GM12878 (cell line): ENCODE measurements around the gene TCF7L1. TPM values are rescaled to one million over a fixed set of nuclear protein-coding genes. Genes with fewer than 3 reads are reported as not detected.

Experiments
- ATAC-seq: fragments of 200-7000 bp; cut with Tn5 transposase; 3 replicates; pipeline ENCODE4 v1.9.1; 2020; ENCODE audit warnings: mild to moderate bottlenecking, moderate library complexity
- BruUV-seq: library from RNA; stranded (reverse); fragments of 400-500 nt; replicated peaks from 2 replicates; lab custom pipeline; 2021; lab: Mats Ljungman, UMichigan
- CTCF ChIA-PET: fragments of 300-600 bp; sonication (Branson Sonifier 250); formaldehyde crosslinking; extraction: SDS; loops from one replicate; lab custom pipeline; 2021; ENCODE audit warnings: inconsistent platforms; lab: Yijun Ruan, JAX
- POLR2A ChIA-PET: fragments of 350-600 bp; formaldehyde crosslinking; extraction: SDS; loops from one replicate; lab custom pipeline; 2021; ENCODE audit warnings: inconsistent platforms; lab: Charles Lee
- RAD21 ChIA-PET: fragments of 300-600 bp; sonication (Branson Sonifier 250); formaldehyde crosslinking; loops from one replicate; lab custom pipeline; 2023; ENCODE audit warnings: antibody characterized with exemption; ENCODE audit not compliant: unreplicated experiment; lab: Charles Lee
- SMC1A ChIA-PET: fragments of 300-600 bp; sonication (Branson Sonifier 250); formaldehyde crosslinking; loops from one replicate; lab custom pipeline; 2023; ENCODE audit not compliant: unreplicated experiment, uncharacterized antibody; lab: Charles Lee
- DNase-seq: peaks from one replicate; pipeline ENCODE4 v3.0.0-alpha.2; 2011; ENCODE audit warnings: low read depth, low spot score
- FAIRE-seq: peaks from 3 replicates; lab custom pipeline; 2011; peaks lifted over from hg19 to GRCh38; lab: Jason Lieb, UNC
- H2AFZ ChIP-seq: 2 replicates; pipeline ENCODE4 v1.6.0; 2011; ENCODE audit warnings: low read depth, low read length, control low read depth; ENCODE audit not compliant: control insufficient read depth
- H3K27ac ChIP-seq: 2 replicates; pipeline ENCODE4 v1.5.1; 2011; ENCODE audit warnings: control low read depth; ENCODE audit not compliant: control insufficient read depth, insufficient read depth
- H3K27me3 ChIP-seq, 2 experiments: replicated peaks in 1 of 2; 2 replicates each; pipeline versions ENCODE4 v1.6.0 to v1.6.1; 2011; ENCODE audit warnings: low read length in 1 of 2; ENCODE audit not compliant: control insufficient read depth in 2 of 2, insufficient read depth in 2 of 2
- H3K36me3 ChIP-seq, 2 experiments: 2 replicates each; pipeline ENCODE4 v1.5.1; 2011; ENCODE audit warnings: low read length in 1 of 2; ENCODE audit not compliant: control insufficient read depth in 2 of 2, insufficient read depth in 2 of 2
- H3K4me1 ChIP-seq: 2 replicates; pipeline ENCODE4 v1.6.1; 2011; ENCODE audit warnings: mild to moderate bottlenecking, low read length, moderate library complexity, mixed read lengths; ENCODE audit not compliant: control insufficient read depth, insufficient read depth
- H3K4me2 ChIP-seq: 2 replicates; pipeline ENCODE4 v1.6.0; 2011; ENCODE audit warnings: control low read depth; ENCODE audit not compliant: control insufficient read depth, insufficient read depth
- H3K4me3 ChIP-seq: fragments of 200-600 bp; sonication (generic); 2 replicates; pipeline ENCODE4 v1.5.1; 2016
- H3K79me2 ChIP-seq: 2 replicates; pipeline ENCODE4 v1.6.0; 2011; ENCODE audit warnings: low read length; ENCODE audit not compliant: control insufficient read depth, insufficient read depth
- H3K9ac ChIP-seq: 2 replicates; pipeline ENCODE4 v1.8.0; 2011; ENCODE audit warnings: low read length, control low read depth, mixed read lengths; ENCODE audit not compliant: control insufficient read depth, insufficient read depth
- H3K9me3 ChIP-seq: replicated peaks from 3 replicates; pipeline ENCODE4 v1.5.1; 2011; ENCODE audit warnings: mild to moderate bottlenecking, low read length; ENCODE audit not compliant: control insufficient read depth, insufficient read depth
- H4K20me1 ChIP-seq: 2 replicates; pipeline ENCODE4 v1.6.0; 2011; ENCODE audit not compliant: control insufficient read depth, insufficient read depth
- CBX3 ChIP-seq: fragments of 200-600 bp; sonication (generic); IDR thresholded peaks from 2 replicates; pipeline ENCODE4 v1.6.1; 2016; ENCODE audit warnings: low read depth, borderline replicate concordance
- CHD1 ChIP-seq: IDR thresholded peaks from 2 replicates; pipeline ENCODE4 v1.6.1; 2012; ENCODE audit warnings: low read depth, low read length, improper control_type of control experiment
- CHD2 ChIP-seq: IDR thresholded peaks from 2 replicates; pipeline ENCODE4 v1.6.1; 2011; ENCODE audit warnings: low read depth, low read length, improper control_type of control experiment, borderline replicate concordance
- CREB1 ChIP-seq: IDR thresholded peaks from 2 replicates; pipeline ENCODE4 v1.6.1; 2012; ENCODE audit warnings: low read depth, mild to moderate bottlenecking, inconsistent platforms
- EGR1 ChIP-seq, 2 experiments: IDR thresholded peaks; 1 replicate in 1 of 2; 2 replicates in 1 of 2; pipeline ENCODE4 v1.6.1; 2011 to 2012; ENCODE audit warnings: low read depth in 2 of 2, low read length in 2 of 2, borderline replicate concordance in 1 of 2, mild to moderate bottlenecking in 1 of 2, moderate library complexity in 1 of 2
- MEF2B ChIP-seq: fragments of 450-650 bp; IDR thresholded peaks from 2 replicates; pipeline ENCODE4 v1.6.1; 2018; ENCODE audit warnings: mild to moderate bottlenecking, moderate library complexity; ENCODE audit not compliant: partially characterized antibody, poor library complexity, severe bottlenecking
- MXI1 ChIP-seq: fragments of 150-350 bp; IDR thresholded peaks from 2 replicates; pipeline ENCODE4 v1.6.1; 2011; ENCODE audit warnings: low read depth, mild to moderate bottlenecking, inconsistent platforms, low read length, improper control_type of control experiment
- MYC ChIP-seq: IDR thresholded peaks from 2 replicates; pipeline ENCODE4 v1.6.1; 2011; ENCODE audit warnings: mild to moderate bottlenecking, low read length, moderate library complexity, inconsistent platforms; ENCODE audit not compliant: insufficient read depth, insufficient replicate concordance, insufficient read length, severe bottlenecking
- NFYA ChIP-seq: IDR thresholded peaks from 2 replicates; pipeline ENCODE4 v1.6.1; 2011; ENCODE audit warnings: low read depth, mild to moderate bottlenecking, low read length, improper control_type of control experiment, borderline replicate concordance
- SRF ChIP-seq, 2 experiments: IDR thresholded peaks; 2 replicates each; pipeline ENCODE4 v1.6.1; 2011; ENCODE audit warnings: low read depth in 2 of 2, low read length in 2 of 2, mild to moderate bottlenecking in 1 of 2, moderate library complexity in 1 of 2
- STAT1 ChIP-seq: fragments of 450-650 bp; conservative IDR thresholded peaks from 2 replicates; pipeline ENCODE4 v1.6.1; 2014; ENCODE audit warnings: antibody characterized with exemption, mild to moderate bottlenecking
- TAF1 ChIP-seq: IDR thresholded peaks from 2 replicates; pipeline ENCODE4 v1.6.1; 2011; ENCODE audit warnings: mild to moderate bottlenecking, low read depth, low read length, borderline replicate concordance
- YBX1 ChIP-seq: fragments of 450-650 bp; IDR thresholded peaks from 2 replicates; pipeline ENCODE4 v1.6.1; 2016; ENCODE audit warnings: antibody characterized with exemption
- WGBS: methylation state at CpG from one replicate; pipeline ENCODE4 v1.1.6; 2016; ENCODE audit warnings: low lambda C conversion rate; ENCODE audit not compliant: insufficient replicate concordance, insufficient coverage; ENCODE audit errors: missing lambda C conversion rate; 5-methylcytosine and 5-hydroxymethylcytosine counted together
- in situ Hi-C: fragments of 300-500 bp; cut with MboI; formaldehyde crosslinking; loops from 9 replicates; pipeline ENCODE4 v1.14.3; 2018; ENCODE audit warnings: mixed read lengths
- intact Hi-C: fragments of 100-400 bp; cut with micrococcal nuclease; formaldehyde crosslinking; loops from one replicate; pipeline ENCODE4 v1.14.2; 2022; ENCODE audit not compliant: unreplicated experiment
- polyA plus RNA-seq, 11 experiments: library from polyadenylated mRNA; depleted of rRNA in 4 of 11; unstranded in 6 of 11; stranded (reverse) in 5 of 11; fragments of >200 nt; fragmentation: Nextera tagmentation in 4 of 11; fragmentation: Illumina TruSeq in 1 of 11; extraction: Ambion mirVana in 4 of 11; extraction: Trizol in 1 of 11; gene quantifications; 1 replicate in 1 of 11; 2 replicates in 10 of 11; pipeline versions ENCODE4 v1.2.1 to v1.2.3, GENCODE V29; 2011 to 2016; ENCODE audit warnings: inconsistent platforms in 2 of 11, missing spikeins in 2 of 11, low read depth in 1 of 11
- total RNA-seq, 4 experiments: library from RNA; depleted of rRNA in 3 of 4; stranded (reverse); fragments of >200 nt in 3 of 4; fragmentation: Illumina TruSeq in 1 of 4; extraction: Trizol in 1 of 4; gene quantifications; 2 replicates each; pipeline versions ENCODE4 v1.2.1 to v1.2.3, GENCODE V29; 2013 to 2021
- TF ChIP-seq, protein P1 (sequence below), 3 experiments: IDR thresholded peaks in 2 of 3; conservative IDR thresholded peaks in 1 of 3; 2 replicates each; pipeline ENCODE4 v1.5.1; 2011; ENCODE audit warnings: low read depth in 3 of 3, low read length in 3 of 3, mild to moderate bottlenecking in 3 of 3, control low read depth in 2 of 3, moderate library complexity in 2 of 3, inconsistent platforms in 1 of 3, mixed read lengths in 1 of 3; ENCODE audit not compliant: control insufficient read depth in 2 of 3, insufficient read depth in 1 of 3; ENCODE audit errors: extremely low read depth in 1 of 3

Gene TCF7L1
- total and polyA plus RNA-seq, 10 of the 15 experiments (the other 5 are each of a cell fraction or from before 2014, with no cell fraction given) = 0.03 to 0.11 (median 0.10) TPM; not detected in 7

DNA sequence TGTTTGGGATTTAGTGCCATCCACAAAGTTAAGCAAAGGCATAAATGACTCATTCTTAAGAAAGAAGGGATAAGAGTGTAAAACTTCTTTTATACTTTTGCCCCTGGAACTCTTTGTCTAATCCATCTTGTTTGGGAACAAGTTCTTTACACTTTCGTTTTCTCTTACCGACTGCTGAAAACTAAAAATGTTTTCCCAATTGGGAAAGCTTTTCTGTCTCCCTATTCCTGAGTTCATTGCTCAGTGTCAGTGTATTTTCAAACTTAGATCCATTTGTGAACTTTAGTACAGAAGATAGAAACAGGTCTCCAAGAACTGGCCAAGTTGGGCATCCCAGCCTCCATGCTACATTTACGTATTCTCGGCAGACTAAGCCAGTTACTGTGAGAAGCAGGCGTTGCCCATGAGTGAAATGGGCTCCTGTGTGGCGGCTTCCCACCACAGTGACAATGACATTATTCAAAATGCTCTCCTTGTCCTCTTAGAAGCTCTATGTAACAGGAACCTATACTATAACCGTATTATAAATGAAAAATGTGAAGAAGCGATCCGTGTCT is 142.9 kb downstream of the TCF7L1 start:
- no peaks in the 10 kb centered on the region for H3K9me3 ChIP-seq
- TF ChIP-seq, protein P1, sequence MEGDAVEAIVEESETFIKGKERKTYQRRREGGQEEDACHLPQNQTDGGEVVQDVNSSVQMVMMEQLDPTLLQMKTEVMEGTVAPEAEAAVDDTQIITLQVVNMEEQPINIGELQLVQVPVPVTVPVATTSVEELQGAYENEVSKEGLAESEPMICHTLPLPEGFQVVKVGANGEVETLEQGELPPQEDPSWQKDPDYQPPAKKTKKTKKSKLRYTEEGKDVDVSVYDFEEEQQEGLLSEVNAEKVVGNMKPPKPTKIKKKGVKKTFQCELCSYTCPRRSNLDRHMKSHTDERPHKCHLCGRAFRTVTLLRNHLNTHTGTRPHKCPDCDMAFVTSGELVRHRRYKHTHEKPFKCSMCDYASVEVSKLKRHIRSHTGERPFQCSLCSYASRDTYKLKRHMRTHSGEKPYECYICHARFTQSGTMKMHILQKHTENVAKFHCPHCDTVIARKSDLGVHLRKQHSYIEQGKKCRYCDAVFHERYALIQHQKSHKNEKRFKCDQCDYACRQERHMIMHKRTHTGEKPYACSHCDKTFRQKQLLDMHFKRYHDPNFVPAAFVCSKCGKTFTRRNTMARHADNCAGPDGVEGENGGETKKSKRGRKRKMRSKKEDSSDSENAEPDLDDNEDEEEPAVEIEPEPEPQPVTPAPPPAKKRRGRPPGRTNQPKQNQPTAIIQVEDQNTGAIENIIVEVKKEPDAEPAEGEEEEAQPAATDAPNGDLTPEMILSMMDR (IDR thresholded peaks at IDR 0.05 in 2 of 3, conservative IDR thresholded peaks at IDR 0.05 in 1 of 3; ENCODE audit: control insufficient read depth in 2 of 3, extremely low read depth in 1 of 3, insufficient read depth in 1 of 3, low read depth in 3 of 3, low read length in 3 of 3) = no peak
- TF ChIP-seq MEF2B (no peak), CHD1 (no peak), STAT1 (no peak), NFYA (no peak), CREB1 (no peak), SRF (IDR thresholded peaks at IDR 0.05; ENCODE audit: low read depth in 2 of 2, low read length in 2 of 2) (no peak), MXI1 (no peak), CHD2 (no peak), EGR1 (IDR thresholded peaks at IDR 0.05; ENCODE audit: borderline replicate concordance in 1 of 2, low read depth in 2 of 2, low read length in 2 of 2) (no peak), TAF1 (no peak), YBX1 (no peak), CBX3 (no peak), MYC (no peak)
- DNase-seq (no peak), ATAC-seq (no peak), FAIRE-seq (no peak)
- H3K4me3 ChIP-seq = no peak overlapping the region
- ChIA-PET RAD21 (no interaction called here), CTCF (interaction anchor here (1.7 to 2.6 kb wide), 3 partner anchors 9 to 25 kb away, joined by 6 to 13 read pairs (median 6); no protein-coding TSS in a partner anchor), SMC1A (no interaction called here), POLR2A (no interaction called here)
- in situ Hi-C loops = no loop called here
- H3K27ac ChIP-seq = no peak overlapping the region
- no peaks in the 10 kb centered on the region for H3K4me1 ChIP-seq
- 51% methylated on average over 9 of the region's 9 CpGs for WGBS
- intact Hi-C loops = no loop called here
- no peaks in the 10 kb centered on the region for H3K36me3 ChIP-seq
- H4K20me1 ChIP-seq = no peaks in the 10 kb centered on the region
- no TSS peak for BruUV-seq
- H3K27me3 ChIP-seq = peaks cover 7 to 8% of the 10 kb centered on the region in 2 experiments; a peak in 3 of 4 replicates
- H3K4me2 ChIP-seq = no peak overlapping the region
- H3K79me2 ChIP-seq = no peaks in the 10 kb centered on the region
- H3K9ac ChIP-seq = no peak overlapping the region
- no peak overlapping the region for H2AFZ ChIP-seq
